IPS-18c (cell line): ENCODE measurements around the gene ACVR1.

Experiments
- H3K4me3 ChIP-seq: 2 replicates; pipeline ENCODE4 v1.7.0; 2013; ENCODE audit warnings: low read depth, mild to moderate bottlenecking, low read length, moderate library complexity; ENCODE audit not compliant: insufficient read depth
- H3K9me3 ChIP-seq: one replicate; pipeline ENCODE4 v1.6.1; 2013; ENCODE audit warnings: mild to moderate bottlenecking, low read length, moderate library complexity; ENCODE audit not compliant: control insufficient read depth, insufficient read depth

Gene ACVR1

GRCh38 chr2:157868993-157869392 lies 7.1 kb downstream of the ACVR1 start:
- H3K4me3 ChIP-seq, result no peak overlapping the region
- H3K9me3 ChIP-seq, result no peaks in the 10 kb centered on the region

- Histone ChIP-seq H3K4me3 (no peak overlapping the region), H3K9me3 (no peaks in the 10 kb centered on the region)
Observed at GRCh38 chr2:157867703-157868102, 8.4 kb downstream of the ACVR1 start.

- Histone ChIP-seq H3K4me3 (no peak overlapping the region), H3K9me3 (no peaks in the 10 kb centered on the region)
Observed at GRCh38 chr2:157866666-157867642, 9.2 kb downstream of the ACVR1 start.

- H3K4me3 ChIP-seq, result no peak overlapping the region
- no peaks in the 10 kb centered on the region for H3K9me3 ChIP-seq
Observed at GRCh38 chr2:157866202-157866601, 9.9 kb downstream of the ACVR1 start.

DNA sequence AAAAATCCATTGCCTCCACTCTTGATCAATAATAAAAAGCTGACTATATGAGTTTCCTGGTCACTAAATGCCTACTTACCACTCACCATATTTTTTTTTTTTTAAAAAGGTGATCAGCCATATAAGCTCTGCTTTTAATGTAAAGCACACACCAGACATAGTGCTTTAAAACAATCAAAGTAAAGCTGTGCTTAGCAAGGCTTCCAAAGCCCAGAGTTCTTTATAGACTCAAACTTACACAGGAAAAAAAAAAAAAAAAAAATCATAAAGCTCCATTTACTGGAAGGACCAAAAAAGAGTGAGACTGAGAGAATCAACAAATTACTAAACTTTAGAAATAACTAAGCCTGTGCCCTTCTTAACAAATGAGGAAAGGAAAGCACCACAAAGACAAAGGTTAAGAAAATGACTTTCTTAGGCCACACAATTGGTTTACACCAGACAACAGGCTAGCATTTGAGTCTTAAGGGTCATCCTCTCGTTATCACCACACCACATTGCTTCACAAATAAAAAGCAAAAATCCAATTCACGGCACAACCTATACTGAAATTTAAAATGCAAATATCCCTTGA lies 11.2 kb downstream of the ACVR1 start:
- no peak overlapping the region for H3K4me3 ChIP-seq
- H3K9me3 ChIP-seq, result no peaks in the 10 kb centered on the region

DNA sequence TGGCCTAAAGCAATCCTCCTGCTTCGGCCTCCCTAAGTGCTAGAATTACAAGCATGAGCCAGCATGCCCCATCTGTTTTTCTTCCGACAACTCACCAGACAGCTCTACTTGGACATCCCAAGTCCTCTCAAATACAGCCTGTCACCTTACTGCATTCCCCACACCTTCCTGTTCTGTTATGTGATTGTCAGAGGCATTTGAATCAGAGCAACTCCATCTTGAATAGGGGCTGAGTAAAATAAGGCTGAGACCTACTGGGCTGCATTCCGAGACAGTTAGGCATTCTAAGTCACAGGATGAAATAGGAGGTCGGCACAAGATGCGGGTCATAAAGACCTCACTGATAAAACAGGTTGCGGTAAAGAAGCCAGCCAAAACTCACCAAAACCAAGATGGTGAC lies 17.3 kb downstream of the ACVR1 start:
- Histone ChIP-seq H3K4me3 (no peak overlapping the region), H3K9me3 (no peaks in the 10 kb centered on the region)

DNA sequence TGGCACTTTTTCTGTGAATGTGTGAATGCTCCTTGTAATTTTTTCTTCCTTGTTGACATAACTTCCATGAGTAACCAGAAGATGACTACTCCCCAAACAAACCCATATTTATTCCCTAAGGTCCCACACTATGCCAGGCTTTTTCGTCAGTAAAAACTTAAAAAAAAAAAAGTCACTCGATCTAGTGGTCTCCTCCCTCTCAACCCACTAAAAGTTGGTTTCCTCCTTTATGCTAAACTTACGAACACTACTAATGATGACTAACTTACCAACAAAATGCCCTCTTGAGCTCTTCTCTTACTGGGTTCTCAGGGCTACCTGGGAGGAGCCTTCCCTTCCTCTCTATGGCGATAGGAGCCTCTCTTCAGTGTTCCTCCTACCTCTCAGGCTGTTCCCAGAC lies 18.2 kb downstream of the ACVR1 start:
- H3K9me3 ChIP-seq, result no peaks in the 10 kb centered on the region
- no peak overlapping the region for H3K4me3 ChIP-seq

DNA sequence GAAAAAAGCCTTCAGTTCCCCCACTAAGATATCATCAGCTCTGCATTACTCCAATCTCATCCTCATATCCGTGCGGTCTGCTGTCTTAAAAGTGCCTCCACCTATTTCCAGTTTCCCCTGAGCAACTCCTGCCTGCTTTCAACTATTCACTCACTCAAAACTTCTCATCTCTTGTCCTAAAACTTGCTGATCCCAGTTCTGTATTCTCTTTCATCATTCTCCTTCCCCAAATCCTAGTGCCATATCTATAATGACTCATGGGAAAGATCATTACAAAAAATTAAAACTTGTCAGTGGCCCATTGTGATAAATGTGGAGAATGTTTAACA lies 20.0 kb downstream of the ACVR1 start:
- no peaks in the 10 kb centered on the region for H3K9me3 ChIP-seq
- H3K4me3 ChIP-seq, result no peak overlapping the region

DNA sequence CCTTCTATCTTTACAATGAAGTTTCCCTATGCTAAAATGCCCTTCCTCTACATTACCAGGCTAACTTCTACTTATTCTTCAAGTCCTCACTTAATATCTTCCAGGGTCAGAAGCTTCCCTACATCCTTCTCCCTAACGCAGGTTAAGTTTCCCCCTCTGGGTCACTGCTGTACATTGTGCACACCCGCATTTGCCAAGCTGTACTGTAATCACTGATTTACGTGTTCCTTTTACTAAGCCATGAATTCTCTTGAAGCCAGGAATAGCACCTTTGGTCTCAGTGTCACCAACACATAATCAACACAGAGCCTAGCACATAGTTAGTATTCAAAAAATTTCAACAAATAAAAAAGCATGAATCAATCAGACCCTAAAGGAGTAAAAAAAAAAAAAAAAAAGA lies 22.3 kb downstream of the ACVR1 start:
- H3K4me3 ChIP-seq, result no peak overlapping the region
- no peaks in the 10 kb centered on the region for H3K9me3 ChIP-seq

GRCh38 chr2:157853211-157853610 lies 22.9 kb downstream of the ACVR1 start:
- no peak overlapping the region for H3K4me3 ChIP-seq

GRCh38 chr2:157849591-157849990 lies 26.5 kb downstream of the ACVR1 start:
- no peak overlapping the region for H3K4me3 ChIP-seq
- no peaks in the 10 kb centered on the region for H3K9me3 ChIP-seq

More at GRCh38 chr2:157853211-157853610, 22.9 kb downstream of the ACVR1 start:
- no peaks in the 10 kb centered on the region for H3K9me3 ChIP-seq

DNA sequence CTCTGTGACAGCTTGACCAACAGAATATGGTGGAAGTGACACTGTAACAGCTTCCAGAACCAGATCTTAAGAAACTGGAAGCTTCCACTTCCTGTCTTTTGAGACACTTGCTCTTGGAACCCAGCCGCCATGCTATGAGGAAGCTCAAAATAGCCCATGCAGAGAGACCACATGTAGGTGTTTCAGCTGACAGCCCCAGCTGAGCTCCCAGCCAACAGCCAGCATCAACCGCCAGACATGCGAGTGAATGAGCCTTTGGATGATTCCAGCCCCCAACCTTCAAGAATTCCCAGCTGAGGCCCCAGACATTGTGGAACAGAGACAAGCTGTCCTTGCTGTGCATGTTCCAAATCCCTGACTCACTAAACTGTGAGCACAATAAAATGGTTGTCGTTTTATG lies 27.9 kb downstream of the ACVR1 start:
- Histone ChIP-seq H3K9me3 (no peaks in the 10 kb centered on the region), H3K4me3 (no peak overlapping the region)

DNA sequence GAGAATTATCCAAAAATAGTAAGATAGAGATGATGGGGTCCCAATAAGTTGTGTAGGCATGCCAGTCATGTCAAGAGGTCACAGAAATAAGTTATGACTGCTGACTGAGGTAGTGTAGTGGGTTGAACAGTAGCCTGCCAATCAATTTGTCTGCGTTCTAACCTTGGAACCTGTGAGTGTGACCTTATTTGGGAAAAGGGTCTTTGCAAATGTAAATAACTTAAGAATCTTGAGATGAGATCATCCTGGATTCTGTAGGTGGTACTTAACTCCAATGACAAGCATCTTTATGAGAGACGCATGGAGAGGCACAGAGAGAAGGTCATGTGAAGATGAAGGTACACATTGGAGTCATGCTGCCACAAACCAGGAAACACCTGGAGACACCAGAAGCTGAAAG lies 31.0 kb downstream of the ACVR1 start:
- no peak overlapping the region for H3K4me3 ChIP-seq
- no peaks in the 10 kb centered on the region for H3K9me3 ChIP-seq

- H3K4me3 ChIP-seq, result no peak overlapping the region
- no peaks in the 10 kb centered on the region for H3K9me3 ChIP-seq
Observed at GRCh38 chr2:157843935-157844334, 32.2 kb downstream of the ACVR1 start.

DNA sequence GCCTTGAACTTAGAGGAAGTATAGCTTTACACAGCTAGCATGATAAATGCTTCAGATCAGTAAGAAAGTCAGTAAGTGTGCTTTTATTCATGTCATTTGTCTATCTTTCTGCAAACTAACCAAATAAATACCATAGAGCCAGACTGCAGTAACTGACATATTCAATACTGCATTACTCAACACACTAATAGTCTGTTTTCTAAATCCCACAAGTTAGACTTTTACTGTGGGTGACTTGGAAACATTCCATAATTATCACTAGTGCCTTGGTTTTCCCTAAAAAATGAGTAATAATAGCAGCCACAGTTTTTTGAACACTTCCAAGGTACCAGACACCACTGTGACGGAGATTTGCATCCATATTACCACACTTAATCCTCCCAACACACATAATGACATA lies 33.0 kb downstream of the ACVR1 start:
- no peaks in the 10 kb centered on the region for H3K9me3 ChIP-seq

DNA sequence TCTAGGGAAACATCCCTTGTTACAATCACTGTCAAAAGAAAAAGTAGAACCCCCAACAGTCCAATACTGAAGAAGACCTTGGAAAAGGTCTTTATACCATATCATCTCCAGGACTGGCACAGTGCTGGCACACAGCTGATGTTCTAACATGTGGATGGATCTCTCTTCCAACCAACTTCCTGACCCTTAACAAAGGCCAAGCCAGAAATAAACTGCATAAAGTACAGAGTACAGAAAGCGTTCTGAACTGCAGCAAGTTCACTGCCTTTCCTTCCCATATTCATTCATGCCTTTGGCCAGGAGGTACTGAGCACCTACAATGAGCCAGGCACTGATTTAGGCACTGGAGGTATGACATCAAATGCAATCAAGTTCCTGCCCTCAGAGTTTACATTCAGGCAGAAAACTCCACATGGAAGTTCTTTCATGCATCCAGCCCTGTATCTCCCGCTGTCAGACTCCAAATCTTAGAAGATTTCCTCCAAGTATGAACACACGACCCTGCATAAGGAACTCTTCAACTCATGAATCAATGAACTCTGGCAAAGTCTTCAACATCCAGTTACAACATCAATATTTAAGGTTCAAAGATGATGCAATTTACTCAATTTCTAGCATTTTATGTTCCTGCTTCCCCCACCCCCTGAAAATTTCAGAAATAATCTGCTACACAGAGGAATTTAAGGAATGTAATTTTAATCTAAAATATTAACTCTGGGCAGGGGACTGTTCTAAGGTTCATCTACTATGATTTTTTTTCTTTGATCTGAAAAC lies 33.8 kb downstream of the ACVR1 start:
- Histone ChIP-seq H3K4me3 (no peak overlapping the region), H3K9me3 (no peaks in the 10 kb centered on the region)

More for the DNA sequence above, 33.0 kb downstream of the ACVR1 start:
- H3K4me3 ChIP-seq, result no peak overlapping the region

- no peak overlapping the region for H3K4me3 ChIP-seq
- H3K9me3 ChIP-seq, result no peaks in the 10 kb centered on the region
Observed at GRCh38 chr2:157841485-157841884, 34.6 kb downstream of the ACVR1 start.
